Mucosa of gallbladder (tissue), 1 donor: ENCODE data around the gene SSR1. TPM values are rescaled to one million over a fixed set of nuclear protein-coding genes. Genes with fewer than 3 reads are reported as not detected.
A peak's percentile ranks its signal among the peaks of the same experiment; 100 is the strongest.

Source experiments
- DNase-seq: peaks from one replicate; pipeline ENCODE4 v3.0.0-alpha.2; 2020; ENCODE audit warnings: low spot score
- total RNA-seq: library from RNA; stranded (reverse); gene quantifications from one replicate; pipeline ENCODE4 v1.2.1, GENCODE V29; 2021
- donor health status: DM: no; HTN: no; CAD: no.

SSR1 gene
- total RNA-seq, 1 donor from 2014 or later, result 130 TPM

- no peak for DNase-seq
Observed at GRCh38 chr6:7239590-7239948, 73.4 kb downstream of the SSR1 start.

- DNase-seq, result peak; percentile 80
Observed at GRCh38 chr6:7238900-7239589, 74.0 kb downstream of the SSR1 start.

- DNase-seq, result no peak
Observed at GRCh38 chr6:7238526-7238899, 74.5 kb downstream of the SSR1 start.

GRCh38 chr6:7237653-7238188, 75.3 kb downstream of the SSR1 start:
- no peak for DNase-seq

GRCh38 chr6:7236306-7237209, 76.4 kb downstream of the SSR1 start:
- no peak for DNase-seq

GRCh38 chr6:7235712-7236305, 77.2 kb downstream of the SSR1 start:
- DNase-seq, result peak; percentile 30

GRCh38 chr6:7234547-7234946, 78.5 kb downstream of the SSR1 start:
- no peak for DNase-seq

GRCh38 chr6:7232351-7232750, 80.6 kb downstream of the SSR1 start:
- DNase-seq, result no peak

GRCh38 chr6:7230956-7231713, 81.9 kb downstream of the SSR1 start:
- no peak for DNase-seq

- no peak for DNase-seq
Observed at GRCh38 chr6:7230327-7230691, 82.7 kb downstream of the SSR1 start.

- DNase-seq, result no peak
Observed at GRCh38 chr6:7229376-7230326, 83.3 kb downstream of the SSR1 start.

GRCh38 chr6:7228662-7229375, 84.2 kb downstream of the SSR1 start:
- no peak for DNase-seq

GRCh38 chr6:7224731-7225130, 88.3 kb downstream of the SSR1 start:
- DNase-seq, result no peak

- DNase-seq, result no peak
Observed at GRCh38 chr6:7222197-7222596, 90.8 kb downstream of the SSR1 start.

- DNase-seq, result peak; percentile 31
Observed at GRCh38 chr6:7219310-7219709, 93.7 kb downstream of the SSR1 start.

- DNase-seq, result no peak
Observed at GRCh38 chr6:7218406-7218988, 94.5 kb downstream of the SSR1 start.
